A673 (cell line): Measurements from ENCODE around the gene DPEP3. TPM values are rescaled to one million over a fixed set of nuclear protein-coding genes. Genes with fewer than 3 reads are reported as not detected.

ENCODE experiments used
- BruUV-seq: library from RNA; stranded (reverse); fragments of 400-500 nt; replicated peaks from 2 replicates; lab custom pipeline; 2021; lab: Mats Ljungman, UMichigan
- CTCF ChIA-PET: fragments of 300-600 bp; sonication (Branson Sonifier 250); formaldehyde crosslinking; loops from one replicate; lab custom pipeline; 2022; ENCODE audit warnings: antibody characterized with exemption; lab: Charles Lee
- POLR2A ChIA-PET: fragments of 300-600 bp; sonication (Branson Sonifier 250); formaldehyde crosslinking; loops from one replicate; lab custom pipeline; 2022; ENCODE audit warnings: antibody characterized with exemption; ENCODE audit not compliant: low non-redundant PET; lab: Charles Lee
- DNase-seq: peaks from one replicate; pipeline ENCODE4 v3.0.0-alpha.2; 2015; ENCODE audit warnings: low spot score
- H3K27ac ChIP-seq: fragments of 200-600 bp; sonication (generic); 2 replicates; pipeline ENCODE4 v1.5.1; 2016; ENCODE audit warnings: mixed run types, low read depth, mild to moderate bottlenecking, mixed read lengths, antibody characterized with exemption, low read length; ENCODE audit not compliant: poor library complexity, severe bottlenecking
- H3K27me3 ChIP-seq: fragments of 200-600 bp; sonication (generic); replicated peaks from 2 replicates; pipeline ENCODE4 v1.6.1; 2017; ENCODE audit warnings: mixed run types, low read depth, mild to moderate bottlenecking, mixed read lengths, antibody characterized with exemption, low read length; ENCODE audit not compliant: insufficient read depth, poor library complexity
- H3K36me3 ChIP-seq: fragments of 200-600 bp; sonication (generic); 2 replicates; pipeline ENCODE4 v1.6.1; 2016; ENCODE audit warnings: mixed run types, mild to moderate bottlenecking, mixed read lengths, antibody characterized with exemption, low read length; ENCODE audit not compliant: insufficient read depth, poor library complexity, severe bottlenecking
- H3K4me1 ChIP-seq: fragments of 200-600 bp; sonication (generic); 2 replicates; pipeline ENCODE4 v1.6.1; 2017; ENCODE audit warnings: mixed run types, mild to moderate bottlenecking, mixed read lengths, antibody characterized with exemption, low read length; ENCODE audit not compliant: insufficient read depth, poor library complexity, severe bottlenecking
- H3K4me3 ChIP-seq: fragments of 200-600 bp; sonication (generic); 2 replicates; pipeline ENCODE4 v1.5.1; 2016; ENCODE audit warnings: low read depth, mixed run types, mild to moderate bottlenecking, mixed read lengths, low read length; ENCODE audit not compliant: poor library complexity, severe bottlenecking
- H3K9me3 ChIP-seq: fragments of 200-600 bp; sonication (generic); 2 replicates; pipeline ENCODE4 v1.6.1; 2016; ENCODE audit warnings: mixed run types, low read depth, mild to moderate bottlenecking, mixed read lengths, antibody characterized with exemption, low read length; ENCODE audit not compliant: poor library complexity, severe bottlenecking
- CTCF ChIP-seq: fragments of 300-800, 200-600 bp; sonication (generic); conservative IDR thresholded peaks from 2 replicates; pipeline ENCODE4 v1.5.1; 2017; ENCODE audit warnings: low read depth, mild to moderate bottlenecking, antibody characterized with exemption, low read length, moderate library complexity, mixed read lengths
- EZH2 ChIP-seq: fragments of 200-600 bp; sonication (generic); IDR thresholded peaks from 2 replicates; pipeline ENCODE4 v1.6.1; 2017; ENCODE audit warnings: borderline replicate concordance, low read depth, mild to moderate bottlenecking, mixed read lengths, antibody characterized with exemption, low read length; ENCODE audit not compliant: poor library complexity, severe bottlenecking
- intact Hi-C: fragments of 100-400 bp; cut with micrococcal nuclease; formaldehyde crosslinking; loops from one replicate; pipeline ENCODE4 v1.10.0; 2022; ENCODE audit not compliant: unreplicated experiment
- total RNA-seq: library from RNA; stranded (reverse); gene quantifications from 2 replicates; pipeline ENCODE4 v1.2.3, GENCODE V29; 2021

The DPEP3 gene
- total RNA-seq, 1 experiment from 2014 or later = not detected

- TF ChIP-seq CTCF = no peak
- no peak for TF ChIP-seq EZH2
- ChIA-PET CTCF (no interaction called here), POLR2A (no interaction called here)
- Histone ChIP-seq H3K4me3 (no peak overlapping the region), H3K27me3 (no peaks in the 10 kb centered on the region), H3K4me1 (no peaks in the 10 kb centered on the region), H3K36me3 (peaks cover 25% of the 10 kb centered on the region), H3K9me3 (no peaks in the 10 kb centered on the region), H3K27ac (no peak overlapping the region)
- intact Hi-C loops = no loop called here
- no TSS peak for BruUV-seq
- no peak for DNase-seq
Observed at GRCh38 chr16:67957622-67958021, 22.7 kb downstream of the DPEP3 start.

- no peaks in the 10 kb centered on the region for H3K27me3 ChIP-seq
- no peaks in the 10 kb centered on the region for H3K9me3 ChIP-seq
- intact Hi-C loops = no loop called here
- TF ChIP-seq EZH2 = no peak
- TF ChIP-seq CTCF = no peak
- CTCF ChIA-PET = interaction anchor here (0.6 kb wide), 1 partner anchor 139 kb away, joined by 9 read pairs; no protein-coding TSS in a partner anchor
- H3K4me3 ChIP-seq = no peak overlapping the region
- no TSS peak for BruUV-seq
- POLR2A ChIA-PET = interaction anchor here (0.6 kb wide), 2 partner anchors 8 to 122 kb away, joined by 3 to 5 read pairs; no protein-coding TSS in a partner anchor
- H3K36me3 ChIP-seq = peaks cover 27% of the 10 kb centered on the region
- no peak for DNase-seq
- H3K4me1 ChIP-seq = no peaks in the 10 kb centered on the region
- H3K27ac ChIP-seq = no peak overlapping the region
Observed at GRCh38 chr16:67954421-67955196, 25.7 kb downstream of the DPEP3 start.

GRCh38 chr16:67953641-67954375 lies 26.5 kb downstream of the DPEP3 start:
- ChIA-PET CTCF (no interaction called here), POLR2A (no interaction called here)
- H3K9me3 ChIP-seq = no peaks in the 10 kb centered on the region
- H3K27me3 ChIP-seq = no peaks in the 10 kb centered on the region
- DNase-seq = no peak
- intact Hi-C loops = no loop called here
- no peak overlapping the region for H3K27ac ChIP-seq
- TF ChIP-seq CTCF = no peak
- TF ChIP-seq EZH2 = no peak
- no peaks in the 10 kb centered on the region for H3K4me1 ChIP-seq
- no TSS peak for BruUV-seq
- peaks cover 24% of the 10 kb centered on the region for H3K36me3 ChIP-seq
- H3K4me3 ChIP-seq = no peak overlapping the region
